Stimulated activated CD4-positive, alpha-beta T cell treated with anti-CD3 and anti-CD28 coated beads, TNF-alpha, amount 100 ng/mL, for 1 hour (primary cell): Measurements from ENCODE around the gene TMEM129.
A peak's percentile ranks its signal among the peaks of the same experiment; 100 is the strongest.

Experiments used
- DNase-seq, 3 donors: peaks; one replicate each; pipeline ENCODE4 v3.0.0-alpha.2; 2020; ENCODE audit warnings: low read depth in 3 of 3, low spot score in 1 of 3

TMEM129 gene

DNA sequence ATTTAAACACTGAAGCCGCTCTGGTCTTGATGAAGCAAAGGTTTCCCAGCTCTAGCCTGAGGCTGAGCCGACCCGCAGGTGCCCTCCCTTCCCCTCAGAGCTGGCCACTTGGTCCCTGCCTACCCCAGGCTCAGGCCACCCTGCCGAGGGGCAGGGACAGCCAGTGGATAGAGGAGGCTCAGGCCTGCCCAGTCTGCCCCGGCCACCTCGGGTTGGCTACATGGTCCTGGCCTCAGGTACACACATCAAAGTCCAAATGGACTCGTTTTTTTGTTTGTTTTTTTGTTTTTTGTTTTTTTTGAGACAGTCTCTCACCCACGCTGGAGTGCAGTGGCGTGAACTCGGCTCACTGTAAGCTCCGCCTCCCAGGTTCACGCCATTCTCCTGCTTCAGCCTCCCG is 24.0 kb upstream of the TMEM129 start:
- DNase-seq: no peak

DNA sequence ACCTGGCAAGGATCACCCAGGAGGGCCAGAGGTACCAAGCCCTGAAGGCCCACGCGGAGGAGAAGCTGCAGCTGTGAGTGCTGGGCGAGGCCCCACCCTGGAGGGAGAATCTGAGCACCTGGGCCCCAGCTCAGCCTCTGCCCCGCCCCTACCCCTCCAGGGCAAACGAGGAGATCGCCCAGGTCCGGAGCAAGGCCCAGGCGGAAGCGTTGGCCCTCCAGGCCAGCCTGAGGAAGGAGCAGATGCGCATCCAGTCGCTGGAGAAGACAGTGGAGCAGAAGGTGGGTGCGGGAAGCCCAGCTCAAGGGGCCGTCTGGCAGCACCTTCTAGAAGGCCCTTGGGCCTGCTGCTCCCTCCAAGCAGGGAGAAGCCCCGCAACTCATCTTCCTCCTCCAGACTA is 23.4 kb upstream of the TMEM129 start:
- no peak for DNase-seq

DNA sequence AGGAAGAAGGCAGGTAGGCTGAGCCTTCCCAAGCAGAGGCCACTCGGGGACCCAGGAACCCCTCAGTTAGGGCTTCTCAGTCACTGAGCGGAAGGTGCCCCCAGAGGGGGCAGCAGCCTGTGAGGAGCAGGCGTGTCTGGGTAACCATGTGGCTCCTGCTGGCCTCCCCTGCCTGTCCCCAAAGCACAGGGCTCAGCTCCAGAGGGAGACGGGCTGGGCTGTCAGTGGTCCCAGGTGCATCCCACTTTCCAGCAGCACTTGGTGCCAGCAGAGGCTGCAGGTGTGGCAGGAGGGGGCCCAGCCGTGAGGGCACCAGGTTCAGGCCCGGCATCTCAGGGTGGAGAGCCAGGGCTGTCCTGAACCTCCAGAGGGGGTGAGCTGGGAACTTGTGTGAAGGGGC is 22.9 kb upstream of the TMEM129 start:
- no peak for DNase-seq

DNA sequence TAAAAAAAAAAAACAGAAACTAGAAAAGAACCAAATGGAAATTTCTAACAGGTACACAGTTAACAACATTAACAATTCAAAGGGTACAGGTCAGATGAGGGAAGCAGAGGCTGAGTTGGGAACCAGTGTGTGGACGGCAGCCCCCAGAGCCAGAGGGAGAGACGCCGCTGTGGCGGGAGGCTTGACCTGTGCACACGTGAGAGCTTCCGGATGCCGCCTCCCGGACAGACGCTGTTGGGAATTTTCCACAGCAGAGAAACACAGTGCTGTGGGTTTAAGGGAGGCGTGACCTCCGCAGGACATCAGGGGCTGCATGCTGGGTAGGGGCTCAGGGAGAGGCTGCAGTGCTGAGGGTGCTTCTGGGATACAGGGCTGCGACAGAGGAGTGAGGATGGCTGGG is 22.4 kb upstream of the TMEM129 start:
- no peak for DNase-seq

DNA sequence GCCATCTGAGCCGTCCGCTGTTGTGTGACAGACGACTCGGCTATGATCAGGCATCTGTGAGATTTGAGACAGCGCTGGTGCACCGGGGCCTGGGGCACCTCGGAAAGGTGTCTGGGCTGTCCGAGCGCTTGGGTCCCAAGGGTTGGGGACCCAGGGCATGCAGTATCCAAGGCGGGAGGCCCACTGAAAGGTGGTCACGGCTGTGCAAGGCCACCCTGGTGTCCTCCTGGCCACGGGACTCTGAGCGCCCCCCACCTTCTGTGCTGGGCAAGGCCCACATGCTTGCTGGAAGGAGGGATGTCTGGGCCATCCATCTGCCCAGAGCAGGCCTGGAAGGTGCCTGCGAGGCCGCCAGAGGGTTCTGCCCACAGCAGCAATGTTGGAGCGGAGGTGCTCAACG is 20.1 kb upstream of the TMEM129 start:
- DNase-seq: no peak

DNA sequence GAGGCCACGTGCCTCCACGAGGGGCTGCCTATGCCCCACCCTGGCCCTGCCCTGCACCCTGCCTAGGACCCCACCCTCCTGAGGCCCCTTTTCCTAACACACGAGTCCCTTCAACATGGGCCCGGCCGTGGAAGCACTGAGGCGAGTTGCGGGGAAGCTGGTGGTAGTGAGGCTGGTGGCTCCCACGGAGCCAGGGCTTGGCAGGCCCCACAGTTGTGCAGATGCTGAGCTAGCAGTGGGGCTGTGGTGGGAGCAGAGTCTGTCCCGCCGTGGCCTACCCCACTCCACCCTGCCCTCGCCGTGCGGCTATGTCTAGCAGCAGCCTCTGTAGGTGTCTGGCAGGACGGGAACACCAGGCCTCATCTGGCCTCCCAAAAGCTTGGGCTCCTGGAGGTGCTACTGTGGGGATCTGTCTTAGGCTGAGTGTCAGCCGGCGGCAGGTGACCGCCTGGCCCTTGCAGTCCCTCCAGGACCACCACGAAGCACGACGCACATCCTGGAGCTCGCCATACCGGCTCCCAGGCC is 19.0 kb upstream of the TMEM129 start:
- no peak for DNase-seq

DNA sequence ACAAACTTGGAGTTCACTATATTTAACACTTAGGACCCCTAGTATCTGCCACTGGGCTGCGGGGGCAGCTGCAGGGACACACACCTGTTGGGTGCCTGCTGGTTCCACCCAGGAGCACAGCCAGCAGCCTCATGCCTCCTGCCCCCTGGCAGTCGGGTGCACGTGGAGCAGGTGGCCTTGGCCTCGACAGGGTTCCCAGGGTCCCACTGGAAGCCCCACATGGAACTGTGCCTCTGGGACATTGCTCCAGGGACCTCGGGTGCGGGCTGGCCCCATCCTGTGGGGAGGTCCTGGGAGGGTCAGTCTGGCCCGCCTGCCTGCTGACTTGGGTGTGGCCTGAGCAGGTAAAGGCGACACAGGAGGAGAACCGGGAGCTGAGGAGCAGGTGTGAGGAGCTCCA is 18.2 kb upstream of the TMEM129 start:
- no peak for DNase-seq

DNA sequence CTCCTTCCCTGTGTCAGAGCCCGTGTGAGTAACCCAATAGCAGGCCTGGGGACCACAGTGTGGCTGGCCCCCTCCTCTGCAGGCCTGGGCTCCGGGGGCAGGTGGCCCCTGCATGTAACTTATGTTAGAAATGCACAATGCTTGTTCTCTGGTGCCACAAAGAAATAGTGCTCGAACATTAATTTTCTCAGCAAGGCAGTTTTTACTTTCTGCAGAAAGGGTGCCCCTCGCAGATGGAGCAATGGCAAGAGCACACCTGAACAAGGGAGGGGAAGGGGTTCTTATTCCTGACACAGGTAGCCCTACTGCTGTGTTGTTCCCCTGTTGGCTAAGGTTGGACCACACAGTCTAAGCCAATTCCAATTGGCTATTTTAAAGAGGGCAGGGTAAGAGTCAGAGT is 17.3 kb upstream of the TMEM129 start:
- no peak for DNase-seq

DNA sequence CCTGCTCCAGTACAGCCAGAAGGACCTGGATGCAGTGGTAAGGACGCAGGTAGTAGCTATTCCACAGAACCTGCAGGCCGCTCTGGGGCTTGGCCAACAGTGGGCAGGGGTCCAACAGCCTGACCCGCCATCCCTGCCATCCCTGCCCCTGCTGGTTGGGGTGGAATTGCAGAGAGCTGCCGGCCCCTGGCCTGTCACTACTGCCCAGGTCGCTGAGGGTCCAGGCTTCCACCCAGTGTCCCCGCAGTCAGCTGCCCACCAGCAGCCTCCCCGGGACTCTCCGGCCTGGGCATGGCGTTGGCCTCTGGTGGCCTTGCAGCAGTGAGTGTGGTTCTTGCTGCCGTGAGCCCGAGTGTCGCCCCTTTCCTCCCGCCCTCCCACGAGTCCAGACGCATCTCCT is 16.5 kb upstream of the TMEM129 start:
- DNase-seq: no peak

DNA sequence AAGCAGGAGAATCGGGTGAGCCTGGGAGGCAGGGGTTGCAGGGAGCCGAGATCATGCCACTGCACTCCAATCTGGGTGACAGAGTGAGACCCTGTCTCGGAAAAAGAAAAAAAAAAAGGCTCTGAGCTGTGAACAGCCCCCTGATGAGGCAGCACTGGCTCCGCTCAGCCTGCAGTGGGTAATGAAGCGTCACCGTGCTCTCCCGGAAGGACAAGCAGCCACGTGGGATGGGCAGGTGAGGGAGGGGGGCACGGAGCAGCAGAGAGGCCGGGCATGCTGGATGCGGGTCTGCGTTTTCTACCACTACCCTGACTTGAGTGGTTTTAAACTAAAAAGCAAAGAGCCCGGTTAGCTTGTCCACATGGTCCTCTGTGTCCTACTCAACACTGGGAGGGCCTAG is 15.7 kb upstream of the TMEM129 start:
- no peak for DNase-seq

DNA sequence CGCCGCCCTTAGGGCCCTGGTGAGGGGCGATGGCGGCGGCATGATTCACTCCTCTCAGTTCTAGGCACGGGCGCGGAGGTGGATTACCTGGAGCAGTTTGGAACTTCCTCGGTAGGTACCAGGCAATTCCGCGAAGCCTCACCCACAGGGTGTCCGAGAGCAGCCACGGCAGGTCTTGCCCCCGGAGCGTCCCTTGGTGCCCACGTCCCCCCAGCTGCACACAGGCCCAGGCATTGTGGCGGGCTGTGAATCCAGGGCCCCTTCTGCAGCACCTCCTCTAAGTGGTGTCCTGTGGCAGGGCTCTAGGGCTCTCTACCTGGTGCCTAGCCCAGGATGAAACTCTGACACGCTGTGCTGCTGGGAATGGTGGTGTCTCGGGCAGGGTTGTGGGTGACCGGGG is 14.1 kb upstream of the TMEM129 start:
- no peak for DNase-seq

DNA sequence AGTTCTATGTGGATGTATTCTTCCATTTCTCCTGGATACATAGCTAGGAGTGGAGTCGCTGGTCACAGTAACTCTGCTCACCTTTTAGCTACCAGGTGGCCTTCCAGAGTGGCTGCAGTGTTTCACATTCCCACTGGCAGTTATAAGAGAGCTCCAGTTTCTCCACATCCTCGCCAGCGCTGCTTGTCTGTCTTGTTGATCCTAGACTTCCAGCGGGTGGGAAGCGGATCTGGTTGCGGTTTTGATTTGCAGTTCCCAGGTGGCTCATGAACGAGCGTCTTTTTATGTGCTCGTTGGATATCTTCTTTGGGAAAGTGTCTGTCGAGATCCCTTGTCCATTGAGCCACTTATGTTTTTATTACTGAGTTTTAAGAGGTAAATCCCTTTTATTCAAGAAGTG is 11.8 kb upstream of the TMEM129 start:
- DNase-seq: no peak

DNA sequence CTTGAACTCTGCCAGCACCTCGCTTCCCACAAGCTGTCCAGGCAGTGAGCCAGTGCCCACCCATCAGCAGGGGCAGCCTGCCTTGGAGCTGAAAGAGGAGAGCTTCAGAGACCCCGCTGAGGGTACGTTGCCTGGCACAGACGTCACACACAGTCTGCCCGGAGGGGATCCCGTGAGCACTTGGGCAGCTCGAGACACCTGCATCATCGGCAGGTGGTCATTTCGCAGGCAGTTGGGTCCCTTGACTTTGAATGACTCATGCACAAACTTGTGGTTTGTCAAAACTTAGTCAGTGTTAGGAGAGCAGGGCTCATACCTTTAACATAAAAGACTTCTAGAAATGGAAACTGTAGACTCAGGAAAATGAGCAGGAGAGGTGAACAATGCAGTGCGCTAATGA is 10.1 kb upstream of the TMEM129 start:
- no peak for DNase-seq

DNA sequence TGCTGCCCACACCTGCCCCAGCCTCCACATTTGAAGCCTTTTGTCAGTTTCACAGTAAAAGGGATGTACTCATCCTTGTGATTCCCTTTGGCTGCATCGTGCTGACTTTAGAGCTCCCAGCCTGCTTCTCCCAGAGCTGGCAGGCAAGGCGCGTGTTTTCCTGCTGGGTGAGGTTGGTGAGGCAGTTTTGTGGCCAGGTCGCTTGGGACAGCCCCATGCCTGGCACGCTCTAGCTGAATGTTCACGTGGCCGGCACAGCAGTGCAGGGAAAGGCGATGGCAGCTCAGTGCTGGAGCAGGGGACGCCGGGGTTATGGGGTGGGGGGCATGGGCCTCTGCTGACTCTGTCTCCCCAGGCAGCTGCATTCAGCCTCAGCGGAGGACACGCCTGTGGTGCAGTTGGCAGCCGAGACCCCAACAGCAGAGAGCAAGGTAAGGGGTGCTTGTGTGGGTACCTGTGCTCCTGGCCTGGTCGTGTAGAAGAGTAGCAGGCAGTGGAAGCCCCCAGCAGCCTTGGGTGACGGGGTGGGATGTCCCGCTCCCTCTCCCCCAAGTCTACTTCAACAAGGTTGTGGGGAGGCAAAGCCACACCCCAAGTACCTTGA is 9.5 kb upstream of the TMEM129 start:
- DNase-seq: no peak

DNA sequence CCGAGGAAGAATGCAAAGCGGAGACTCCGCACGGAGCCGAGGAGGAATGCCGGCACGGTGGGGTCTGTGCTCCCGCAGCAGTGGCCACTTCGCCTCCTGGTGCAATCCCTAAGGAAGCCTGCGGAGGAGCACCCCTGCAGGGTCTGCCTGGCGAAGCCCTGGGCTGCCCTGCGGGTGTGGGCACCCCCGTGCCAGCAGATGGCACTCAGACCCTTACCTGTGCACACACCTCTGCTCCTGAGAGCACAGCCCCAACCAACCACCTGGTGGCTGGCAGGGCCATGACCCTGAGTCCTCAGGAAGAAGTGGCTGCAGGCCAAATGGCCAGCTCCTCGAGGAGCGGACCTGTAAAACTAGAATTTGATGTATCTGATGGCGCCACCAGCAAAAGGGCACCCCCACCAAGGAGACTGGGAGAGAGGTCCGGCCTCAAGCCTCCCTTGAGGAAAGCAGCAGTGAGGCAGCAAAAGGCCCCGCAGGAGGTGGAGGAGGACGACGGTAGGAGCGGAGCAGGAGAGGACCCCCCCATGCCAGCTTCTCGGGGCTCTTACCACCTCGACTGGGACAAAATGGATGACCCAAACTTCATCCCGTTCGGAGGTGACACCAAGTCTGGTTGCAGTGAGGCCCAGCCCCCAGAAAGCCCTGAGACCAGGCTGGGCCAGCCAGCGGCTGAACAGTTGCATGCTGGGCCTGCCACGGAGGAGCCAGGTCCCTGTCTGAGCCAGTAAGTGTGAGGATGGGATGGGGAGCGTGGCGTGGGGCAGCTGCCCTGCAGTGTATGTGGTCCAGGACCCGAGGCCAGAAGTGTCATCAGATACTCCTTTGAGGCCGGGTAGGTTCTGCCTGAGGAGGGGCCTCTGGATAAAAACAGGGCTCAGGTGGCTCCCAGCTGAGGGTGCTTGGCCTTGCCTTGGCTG is 7.2 kb upstream of the TMEM129 start:
- no peak for DNase-seq

DNA sequence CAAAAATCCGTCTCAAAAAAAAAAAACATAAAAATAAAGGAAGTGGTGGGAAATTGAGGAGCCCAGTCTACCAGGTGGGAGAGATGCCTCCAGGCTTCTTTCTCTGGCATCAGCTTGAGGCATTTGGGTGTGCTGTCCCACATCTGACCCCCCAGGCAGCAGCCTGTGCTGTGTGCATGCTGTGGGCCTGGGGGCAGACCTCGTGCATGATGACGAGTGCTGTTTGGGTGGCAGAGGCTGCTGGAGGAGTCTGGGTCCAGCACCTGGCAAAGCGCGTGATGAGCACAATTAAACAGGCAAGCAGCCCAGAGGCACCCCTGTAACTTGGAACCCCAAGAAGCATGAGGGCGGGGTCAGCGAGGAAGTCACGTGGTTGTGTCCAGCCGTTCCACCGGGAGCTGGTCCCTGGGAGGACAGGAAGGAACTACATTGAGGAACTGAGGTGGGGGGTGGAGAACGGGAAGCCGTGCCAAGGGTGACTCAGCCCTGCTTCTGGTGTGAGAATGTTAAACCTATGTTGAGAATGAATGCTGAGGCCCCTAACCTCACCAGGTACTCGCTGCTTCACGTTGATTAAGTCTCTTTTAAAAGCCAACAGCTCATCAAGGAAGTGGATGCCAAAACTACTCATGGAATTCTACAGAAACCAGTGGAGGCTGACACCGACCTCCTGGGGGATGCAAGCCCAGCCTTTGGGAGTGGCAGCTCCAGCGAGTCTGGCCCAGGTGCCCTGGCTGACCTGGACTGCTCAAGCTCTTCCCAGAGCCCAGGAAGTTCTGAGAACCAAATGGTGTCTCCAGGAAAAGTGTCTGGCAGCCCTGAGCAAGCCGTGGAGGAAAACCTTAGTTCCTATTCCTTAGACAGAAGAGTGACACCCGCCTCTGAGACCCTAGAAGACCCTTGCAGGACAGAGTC is 6.3 kb upstream of the TMEM129 start:
- DNase-seq: no peak

DNA sequence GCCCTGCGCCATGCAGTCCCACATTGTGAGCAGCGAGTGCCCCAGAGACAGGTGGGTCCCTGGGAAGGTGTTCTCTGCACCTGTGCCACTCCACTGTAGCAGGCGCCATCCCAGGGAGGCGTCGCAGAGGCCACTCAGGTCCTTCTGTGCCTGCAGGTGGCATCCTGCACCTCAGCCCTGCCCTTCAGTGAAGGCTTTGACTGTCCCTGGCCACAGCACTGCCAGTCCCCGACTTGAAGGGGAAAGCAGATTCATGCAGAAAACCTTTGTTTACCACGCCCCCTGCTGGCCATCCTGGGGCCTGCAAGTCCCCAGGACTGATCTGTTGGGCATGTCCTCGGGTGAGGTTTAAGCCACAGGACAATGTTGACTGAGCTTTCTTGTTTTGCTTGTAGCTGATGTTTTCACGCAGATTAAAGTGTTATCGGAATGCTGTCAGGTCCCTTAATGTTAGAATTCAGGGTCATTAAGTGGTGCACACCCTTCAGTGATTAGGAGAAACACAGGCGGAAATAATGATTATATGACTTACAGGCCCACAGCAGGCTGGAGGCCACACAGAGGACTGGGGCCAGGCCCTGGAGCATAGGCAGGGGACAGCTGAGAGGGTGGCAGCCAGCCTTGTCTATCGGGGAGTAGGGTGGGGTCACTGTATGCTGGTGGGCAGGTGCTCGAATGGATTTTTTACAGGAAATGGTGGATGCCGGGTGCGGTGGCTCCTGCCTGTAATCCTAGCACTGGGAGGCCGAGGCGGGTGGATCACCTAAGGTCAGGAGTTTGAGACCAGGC is 5.2 kb upstream of the TMEM129 start:
- DNase-seq: peak; percentile 80 to 92 (median 80)

DNA sequence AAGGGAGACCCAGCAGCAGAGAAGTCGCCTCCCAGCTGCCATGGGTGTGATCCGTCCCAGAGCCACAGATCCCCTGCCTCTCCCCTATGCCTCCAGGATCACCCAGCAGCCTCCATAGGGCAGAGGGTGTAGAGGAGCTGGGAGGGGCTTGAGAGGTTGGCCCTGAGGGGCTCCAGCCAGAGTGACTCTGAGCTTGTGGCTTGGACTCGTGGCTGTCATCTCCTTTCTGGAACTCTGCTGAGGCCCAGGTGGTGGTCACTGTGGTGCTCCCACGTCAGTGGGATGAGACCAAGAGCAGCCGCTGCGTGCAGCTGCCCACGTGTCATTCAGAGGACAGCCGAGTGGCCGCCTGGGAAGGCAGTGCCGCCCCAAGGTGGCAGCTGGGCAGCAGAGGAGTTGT is 4.4 kb upstream of the TMEM129 start:
- no peak for DNase-seq

DNA sequence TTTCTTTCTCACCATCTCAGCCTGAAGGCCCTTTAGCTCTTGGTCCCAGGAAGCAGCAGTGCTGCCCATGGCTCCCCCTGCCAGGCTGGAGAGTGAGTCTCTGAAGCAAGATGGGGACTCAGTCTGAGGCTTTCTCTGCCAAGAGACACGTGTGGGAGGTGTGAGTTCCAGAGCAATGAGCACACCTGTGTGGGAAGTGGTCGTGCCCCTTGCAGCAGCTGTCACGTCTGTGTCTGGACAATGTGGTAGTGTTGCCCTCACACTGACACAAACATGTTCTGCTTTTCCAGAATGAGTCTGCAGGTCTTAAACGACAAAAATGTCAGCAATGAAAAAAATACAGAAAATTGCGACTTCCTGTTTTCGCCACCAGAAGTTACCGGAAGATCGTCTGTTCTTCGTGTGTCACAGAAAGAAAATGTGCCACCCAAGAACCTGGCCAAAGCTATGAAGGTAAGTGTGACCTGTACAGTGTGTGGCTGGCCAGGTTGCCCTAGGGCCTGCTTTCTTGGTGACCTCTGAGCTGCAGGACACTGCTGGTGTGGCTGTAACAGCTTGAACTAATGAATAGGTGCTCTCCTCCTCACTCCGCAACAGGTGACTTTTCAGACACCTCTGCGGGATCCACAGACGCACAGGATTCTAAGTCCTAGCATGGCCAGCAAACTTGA is 2.1 kb upstream of the TMEM129 start:
- DNase-seq: no peak

DNA sequence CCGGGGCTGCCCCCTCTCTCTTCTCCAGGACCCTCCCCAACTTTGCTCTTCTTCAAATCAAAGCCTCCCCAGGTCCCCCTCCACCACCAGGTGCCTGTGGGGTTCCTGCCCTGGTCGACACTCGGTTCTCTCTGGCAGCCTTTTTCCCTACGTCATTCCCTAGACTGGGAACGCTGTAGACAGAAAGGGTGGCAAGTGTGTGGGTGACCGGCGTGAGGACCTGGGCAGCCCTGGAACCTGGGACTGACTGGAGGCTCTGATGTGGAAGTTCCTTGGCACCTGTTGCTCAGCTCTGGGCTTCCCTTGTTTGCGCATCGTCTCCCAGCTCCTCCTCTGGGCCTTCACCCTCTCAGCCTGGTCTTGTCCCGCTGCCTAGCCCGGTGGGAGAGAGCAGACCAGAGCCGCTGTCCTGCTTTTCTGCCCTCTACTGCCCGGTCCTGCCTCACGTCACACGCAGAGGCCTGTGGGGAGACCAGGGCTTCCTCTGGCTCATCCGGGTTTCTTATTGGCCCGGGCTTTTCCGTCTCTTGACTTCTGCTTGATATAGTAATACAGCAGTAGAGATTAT is 1.5 kb upstream of the TMEM129 start:
- DNase-seq: no peak
